ENCODE measurements around the gene GLI3. TPM values are rescaled to one million over a fixed set of nuclear protein-coding genes. Genes with fewer than 3 reads are reported as not detected.

GLI3 gene
- total RNA-seq, 1 experiment from 2014 or later = 45.0 TPM

DNA sequence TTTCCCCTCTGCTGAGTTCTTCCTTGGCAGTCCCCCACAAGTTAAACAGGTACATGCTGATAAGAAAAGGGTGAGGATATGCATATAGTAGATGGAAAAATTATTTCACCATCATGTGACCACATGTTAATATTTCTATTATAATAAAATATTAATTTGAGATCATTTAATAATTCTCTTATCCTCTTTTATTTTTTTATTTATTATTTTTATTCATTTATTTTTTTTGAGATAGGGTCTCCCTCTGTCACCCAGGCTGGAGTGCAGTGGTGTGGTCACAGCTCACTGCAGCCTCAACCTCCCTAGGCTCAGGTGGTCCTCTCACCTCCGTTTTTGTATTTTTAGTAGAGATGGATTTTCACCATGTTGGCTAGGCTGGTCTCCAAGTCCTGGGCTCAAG lies 11.6 kb upstream of the GLI3 start:
- Histone ChIP-seq H3K27ac (ENCODE audit: insufficient read length, low read depth, low read length) (no peak overlapping the region), H2AFZ (ENCODE audit: low read length) (no peak overlapping the region)

More for the DNA sequence above, 11.6 kb upstream of the GLI3 start:
- H3K4me1 Mint-ChIP-seq = no peaks in the 10 kb centered on the region
- H3K23me2 ChIP-seq (ENCODE audit: insufficient read length, low read depth, low read length, poor library complexity, severe bottlenecking) = no peaks in the 10 kb centered on the region
- no peak overlapping the region for H3K4ac ChIP-seq (ENCODE audit: low read depth, low read length)
- H4K91ac ChIP-seq (ENCODE audit: insufficient read length, low read depth, low read length) = no peak overlapping the region
- H2BK20ac ChIP-seq (ENCODE audit: low read depth, low read length, poor library complexity, severe bottlenecking) = no peak overlapping the region
- peaks cover 12 to 17% of the 10 kb centered on the region in 2 experiments; a peak in 4 of 5 replicates for H3K9me3 Mint-ChIP-seq
- H3K56ac ChIP-seq (ENCODE audit: insufficient read length, low read depth, low read length) = no peak overlapping the region
- no peak overlapping the region for H2BK5ac ChIP-seq (ENCODE audit: insufficient read length, low read length)
- no peak overlapping the region for H3K4me3 Mint-ChIP-seq
- H3K4me2 ChIP-seq (ENCODE audit: insufficient read depth, insufficient read length, low read length) = no peak overlapping the region
- H2BK15ac ChIP-seq (ENCODE audit: low read depth, low read length) = no peak overlapping the region
- TF ChIP-seq, protein P1, sequence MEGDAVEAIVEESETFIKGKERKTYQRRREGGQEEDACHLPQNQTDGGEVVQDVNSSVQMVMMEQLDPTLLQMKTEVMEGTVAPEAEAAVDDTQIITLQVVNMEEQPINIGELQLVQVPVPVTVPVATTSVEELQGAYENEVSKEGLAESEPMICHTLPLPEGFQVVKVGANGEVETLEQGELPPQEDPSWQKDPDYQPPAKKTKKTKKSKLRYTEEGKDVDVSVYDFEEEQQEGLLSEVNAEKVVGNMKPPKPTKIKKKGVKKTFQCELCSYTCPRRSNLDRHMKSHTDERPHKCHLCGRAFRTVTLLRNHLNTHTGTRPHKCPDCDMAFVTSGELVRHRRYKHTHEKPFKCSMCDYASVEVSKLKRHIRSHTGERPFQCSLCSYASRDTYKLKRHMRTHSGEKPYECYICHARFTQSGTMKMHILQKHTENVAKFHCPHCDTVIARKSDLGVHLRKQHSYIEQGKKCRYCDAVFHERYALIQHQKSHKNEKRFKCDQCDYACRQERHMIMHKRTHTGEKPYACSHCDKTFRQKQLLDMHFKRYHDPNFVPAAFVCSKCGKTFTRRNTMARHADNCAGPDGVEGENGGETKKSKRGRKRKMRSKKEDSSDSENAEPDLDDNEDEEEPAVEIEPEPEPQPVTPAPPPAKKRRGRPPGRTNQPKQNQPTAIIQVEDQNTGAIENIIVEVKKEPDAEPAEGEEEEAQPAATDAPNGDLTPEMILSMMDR (conservative IDR thresholded peaks at IDR 0.05) = no peak
- H3K79me2 ChIP-seq (ENCODE audit: insufficient read depth, low read length) = no peaks in the 10 kb centered on the region
- H4K5ac ChIP-seq (ENCODE audit: insufficient read length, low read depth, low read length) = no peak overlapping the region
- no peaks in the 10 kb centered on the region for H3K9me3 ChIP-seq (ENCODE audit: control insufficient read depth, low read depth, low read length)
- no peaks in the 10 kb centered on the region for H4K20me1 ChIP-seq (ENCODE audit: control insufficient read depth, insufficient read depth, insufficient read length)
- H3K27me3 Mint-ChIP-seq (ENCODE audit: low read depth) = 0 out of 2 replicates have a peak, but pooled peaks cover 1% of the 10 kb centered on the region
- no peak overlapping the region for H3K27ac Mint-ChIP-seq
- DNase-seq = no peak
- no peak overlapping the region for H2BK12ac ChIP-seq (ENCODE audit: insufficient read length, low read depth, low read length)
- no peak overlapping the region for H3K14ac ChIP-seq (ENCODE audit: insufficient read depth, low read length)
- no CpG with 5 or more reads among the region's 1 CpG for WGBS (ENCODE audit: extremely low coverage, insufficient read length, low lambda C conversion rate)
- no peak overlapping the region for H3K18ac ChIP-seq (ENCODE audit: insufficient read length, low read depth, low read length)
- H2AK5ac ChIP-seq (ENCODE audit: insufficient read length, low read length) = no peak overlapping the region
- no peak overlapping the region for H3K9ac ChIP-seq (ENCODE audit: extremely low read depth, insufficient read length, low read length)
- no peak overlapping the region for H4K8ac ChIP-seq (replicated peaks; ENCODE audit: insufficient read length, low read depth, low read length)
- peaks cover 0 to 16% (median 0%) of the 10 kb centered on the region in 3 experiments; a peak in 4 of 7 replicates for H3K36me3 Mint-ChIP-seq (ENCODE audit: insufficient read depth in 1 of 3, low read depth in 3 of 3)
- H3K79me1 ChIP-seq (ENCODE audit: insufficient read depth, low read depth, low read length, poor library complexity, severe bottlenecking) = no peaks in the 10 kb centered on the region
- no peak overlapping the region for H3T11ph ChIP-seq (ENCODE audit: low read length)
- no peaks in the 10 kb centered on the region for H3K4me1 ChIP-seq (ENCODE audit: insufficient read depth, low read length)
- H3K23ac ChIP-seq (ENCODE audit: insufficient read length, low read depth, low read length) = no peak overlapping the region
- H3K27me3 ChIP-seq (ENCODE audit: insufficient read depth, low read length) = no peaks in the 10 kb centered on the region
- H2BK120ac ChIP-seq (ENCODE audit: low read depth, low read length, poor library complexity, severe bottlenecking) = no peak overlapping the region
